ENCODE measurements around the gene FGF11. TPM values are rescaled to one million over a fixed set of nuclear protein-coding genes. Genes with fewer than 3 reads are reported as not detected.
"Not testable (repeated sequence)": the region's sequence is repeated elsewhere in the genome, so short reads cannot be mapped to it uniquely, and the experiment has no call there.

The FGF11 gene
- total RNA-seq, 4 donors from 2014 or later = 1.5 to 3.3 (median 2.2) TPM

GRCh38 chr17:7482742-7483088, 43.4 kb downstream of the FGF11 start:
- not testable (repeated sequence) for H3K36me3 ChIP-seq; DNase-seq (ENCODE audit: low spot score in 2 of 2); H3K27me3 ChIP-seq; H3K9me3 ChIP-seq
- Histone ChIP-seq H3K4me1 (peaks cover 0 to 64% (median 50%) of the 10 kb centered on the region in 4 donors), H3K4me3 (peak overlapping the region; percentile 42 to 71 (median 62)), H3K27ac (peak overlapping the region; percentile 98 to 100 (median 99))
- 66 to 69% methylated on average over 5 to 6 of the region's 6 CpGs for WGBS, 2 donors

- Histone ChIP-seq H3K9me3 (no peaks in the 10 kb centered on the region), H3K27ac (peak overlapping the region; percentile 98 to 100 (median 99)), H3K27me3 (no peaks in the 10 kb centered on the region), H3K36me3 (no peaks in the 10 kb centered on the region), H3K4me3 (peak overlapping the region; percentile 42 to 71 (median 62)), H3K4me1 (peaks cover 0 to 65% (median 49%) of the 10 kb centered on the region in 4 donors)
- TF ChIP-seq CTCF (IDR thresholded peaks at IDR 0.05) = peak in 1 of 5 experiments; percentile 13
- TF ChIP-seq POLR2A (IDR thresholded peaks at IDR 0.05) = peak; percentile 37 to 50
- peak; percentile 60 to 89 for TF ChIP-seq EP300 (IDR thresholded peaks at IDR 0.05)
- peak; percentile 96 to 99 for DNase-seq (ENCODE audit: low spot score in 2 of 2)
- WGBS, 2 donors = 0% methylated on average over 37 to 38 of the region's 38 CpGs
Observed at GRCh38 chr17:7483255-7484066, 44.1 kb downstream of the FGF11 start.

- no peaks in the 10 kb centered on the region for H3K36me3 ChIP-seq
- H3K4me3 ChIP-seq = peak within 1 kb of the TSS; percentile 42 to 71 (median 62)
- TF ChIP-seq POLR2A (IDR thresholded peaks at IDR 0.05) (peak; percentile 100), CTCF (IDR thresholded peaks at IDR 0.05) (peak in 2 of 5 experiments; percentile 15 to 26), EP300 (IDR thresholded peaks at IDR 0.05) (peak; percentile 85 to 100)
- peak; percentile 95 to 96 for DNase-seq (ENCODE audit: low spot score in 2 of 2)
- H3K4me1 ChIP-seq = peaks cover 0 to 72% (median 48%) of the 10 kb centered on the region in 4 donors
- H3K9me3 ChIP-seq = no peaks in the 10 kb centered on the region
- WGBS, 2 donors = 1% methylated on average over 50 to 62 of the region's 64 CpGs
- no peaks in the 10 kb centered on the region for H3K27me3 ChIP-seq
- H3K27ac ChIP-seq = peak within 1 kb of the TSS; percentile 98 to 100 (median 99)
Observed at GRCh38 chr17:7484067-7484918, 45.0 kb downstream of the FGF11 start, which contains the start of gene POLR2A. POLR2A (plus strand) TSS chr17:7484366.

- WGBS, 2 donors = 0% methylated on average over 16 to 18 of the region's 19 CpGs
- Histone ChIP-seq H3K4me1 (peaks cover 0 to 76% (median 46%) of the 10 kb centered on the region in 4 donors), H3K27ac (peak overlapping the region; percentile 98 to 100 (median 99)), H3K27me3 (no peaks in the 10 kb centered on the region), H3K36me3 (no peaks in the 10 kb centered on the region), H3K4me3 (peak overlapping the region; percentile 42 to 71 (median 58)), H3K9me3 (no peaks in the 10 kb centered on the region)
- no peak for DNase-seq (ENCODE audit: low spot score in 2 of 2)
- no peak for TF ChIP-seq EP300 (IDR thresholded peaks at IDR 0.05)
- TF ChIP-seq POLR2A (IDR thresholded peaks at IDR 0.05) = no peak
- TF ChIP-seq CTCF (IDR thresholded peaks at IDR 0.05) = peak in 2 of 5 experiments; percentile 3 to 38
Observed at GRCh38 chr17:7484919-7485377, 45.6 kb downstream of the FGF11 start.

GRCh38 chr17:7486181-7486580, 46.9 kb downstream of the FGF11 start:
- Histone ChIP-seq H3K27me3 (no peaks in the 10 kb centered on the region), H3K4me3 (peak overlapping the region; percentile 3 to 71 (median 58)), H3K4me1 (peaks cover 0 to 76% (median 38%) of the 10 kb centered on the region in 4 donors), H3K9me3 (no peaks in the 10 kb centered on the region), H3K36me3 (peaks cover 0 to 5% (median 0%) of the 10 kb centered on the region in 3 donors), H3K27ac (peak overlapping the region in 3 of 4 donors; percentile 98 to 100 (median 100))
- TF ChIP-seq EP300 (IDR thresholded peaks at IDR 0.05) = no peak
- no peak for TF ChIP-seq POLR2A (IDR thresholded peaks at IDR 0.05)
- no peak for TF ChIP-seq CTCF (IDR thresholded peaks at IDR 0.05)
- WGBS, 2 donors = 23 to 38% methylated on average over 3 of the region's 3 CpGs
- no peak for DNase-seq (ENCODE audit: low spot score in 2 of 2)
